Gastroesophageal sphincter (tissue), 4 donors: Measurements from ENCODE around the gene NCOA5. TPM values are rescaled to one million over a fixed set of nuclear protein-coding genes. Genes with fewer than 3 reads are reported as not detected.

Source experiments
- ATAC-seq: fragments of 150-250 bp; one replicate; pipeline ENCODE4 v1.9.1; 2016; ENCODE audit warnings: mild to moderate bottlenecking, moderate library complexity
- H3K27ac ChIP-seq, 4 donors: fragments of 200-600 bp; sonication (generic) in 3 of 4; 1 replicate in 3 of 4; 2 replicates in 1 of 4; pipeline ENCODE4 v1.5.1; 2016 to 2019
- H3K27me3 ChIP-seq: fragments of 200-600 bp; sonication (generic); one replicate; pipeline ENCODE4 v1.5.1; 2019
- H3K36me3 ChIP-seq, 2 donors: fragments of 200-600 bp; sonication (generic); one replicate each; pipeline ENCODE4 v1.5.1; 2019; ENCODE audit warnings: control low read depth in 1 of 2
- H3K4me1 ChIP-seq, 3 donors: fragments of 200-600 bp; sonication (generic); 1 replicate in 2 of 3; 2 replicates in 1 of 3; pipeline ENCODE4 v1.5.1; 2016 to 2019; ENCODE audit warnings: control low read depth in 2 of 3
- H3K4me3 ChIP-seq, 2 donors: fragments of 200-600 bp; sonication (generic); one replicate each; pipeline ENCODE4 v1.5.1; 2019; ENCODE audit warnings: mild to moderate bottlenecking in 1 of 2, moderate library complexity in 1 of 2
- H3K9me3 ChIP-seq, 3 donors: fragments of 200-600 bp; sonication (generic); one replicate each; pipeline ENCODE4 v1.5.1; 2017 to 2019; ENCODE audit warnings: control low read depth in 2 of 3
- CTCF ChIP-seq, 4 experiments: fragments of 200-600 bp in 2 of 4; fragments of 450-650 bp in 2 of 4; sonication (generic) in 1 of 4; IDR thresholded peaks; one replicate each; pipeline ENCODE4 v1.5.1; 2017 to 2019; ENCODE audit warnings: antibody characterized with exemption in 4 of 4, mild to moderate bottlenecking in 2 of 4, moderate library complexity in 2 of 4
- EP300 ChIP-seq: sonication (generic); formaldehyde crosslinking; IDR thresholded peaks from one replicate; pipeline ENCODE4 v1.6.1; 2017; ENCODE audit warnings: antibody characterized with exemption, mild to moderate bottlenecking
- POLR2A ChIP-seq, 2 donors: fragments of 450-650 bp; IDR thresholded peaks; one replicate each; pipeline ENCODE4 v1.6.1; 2017; ENCODE audit warnings: antibody characterized with exemption in 2 of 2, mild to moderate bottlenecking in 2 of 2, moderate library complexity in 1 of 2
- POLR2AphosphoS5 ChIP-seq: sonication (generic); formaldehyde crosslinking; IDR thresholded peaks from one replicate; pipeline ENCODE4 v1.6.1; 2017; ENCODE audit warnings: antibody characterized with exemption
- WGBS, 2 donors: methylation state at CpG; one replicate each; pipeline ENCODE4 v1.1.5; 2018; ENCODE audit warnings: low coverage in 1 of 2; 5-methylcytosine and 5-hydroxymethylcytosine counted together
- total RNA-seq, 4 donors: library from RNA; depleted of rRNA; stranded (reverse); fragments of >200 nt; gene quantifications; one replicate each; pipeline ENCODE4 v1.1.0, GENCODE V29; 2016

The NCOA5 gene
- total RNA-seq, 4 donors from 2014 or later, result 26.3 to 39.8 (median 30.8) TPM

- Histone ChIP-seq H3K9me3 (no peaks in the 10 kb centered on the region), H3K27ac (no peak overlapping the region), H3K36me3 (peaks cover 0 to 24% of the 10 kb centered on the region in 2 donors), H3K4me3 (no peak overlapping the region), H3K4me1 (peaks cover 0 to 21% (median 0%) of the 10 kb centered on the region in 3 donors), H3K27me3 (peaks cover 60% of the 10 kb centered on the region)
- TF ChIP-seq CTCF (IDR thresholded peaks at IDR 0.05) (no peak), POLR2A (IDR thresholded peaks at IDR 0.05) (no peak), EP300 (no peak), POLR2AphosphoS5 (no peak)
- 80% methylated on average over 1 of the region's 5 CpGs; no CpG with 5 or more reads in 1 of the 2 donors for WGBS, 2 donors
- ATAC-seq, result no peak
Observed at GRCh38 chr20:46129955-46130481, 40.3 kb upstream of the NCOA5 start.

GRCh38 chr20:46128310-46129151, 38.8 kb upstream of the NCOA5 start:
- no peak for ATAC-seq
- H3K4me3 ChIP-seq, result no peak overlapping the region
- peaks cover 0 to 21% (median 0%) of the 10 kb centered on the region in 3 donors for H3K4me1 ChIP-seq
- H3K9me3 ChIP-seq, result no peaks in the 10 kb centered on the region
- no peak overlapping the region for H3K27ac ChIP-seq
- peaks cover 45% of the 10 kb centered on the region for H3K27me3 ChIP-seq
- 40 to 55% methylated on average over 1 to 2 of the region's 16 CpGs for WGBS, 2 donors
- TF ChIP-seq CTCF (IDR thresholded peaks at IDR 0.05) (peak in 3 of 4 experiments; percentile 36 to 66 (median 42)), POLR2A (IDR thresholded peaks at IDR 0.05) (no peak), EP300 (no peak)
- H3K36me3 ChIP-seq, result peaks cover 0 to 36% of the 10 kb centered on the region in 2 donors

- H3K27me3 ChIP-seq, result peaks cover 35% of the 10 kb centered on the region
- no peaks in the 10 kb centered on the region for H3K9me3 ChIP-seq
- no peak overlapping the region for H3K27ac ChIP-seq
- WGBS, 2 donors, result 71 to 76% methylated on average over 7 of the region's 11 CpGs
- H3K4me1 ChIP-seq, result peaks cover 0 to 15% (median 0%) of the 10 kb centered on the region in 3 donors
- H3K36me3 ChIP-seq, result peaks cover 0 to 47% of the 10 kb centered on the region in 2 donors
- H3K4me3 ChIP-seq, result no peak overlapping the region
- ATAC-seq, result no peak
- TF ChIP-seq CTCF (IDR thresholded peaks at IDR 0.05) (no peak), POLR2AphosphoS5 (no peak), EP300 (no peak), POLR2A (IDR thresholded peaks at IDR 0.05) (no peak)
Observed at GRCh38 chr20:46127396-46128010, 37.7 kb upstream of the NCOA5 start.

GRCh38 chr20:46126440-46127056, 36.8 kb upstream of the NCOA5 start:
- no peak overlapping the region for H3K4me3 ChIP-seq
- WGBS, 2 donors, result 56 to 66% methylated on average over 3 of the region's 5 CpGs

More at GRCh38 chr20:46126440-46127056, 36.8 kb upstream of the NCOA5 start:
- no peaks in the 10 kb centered on the region for H3K9me3 ChIP-seq
- peaks cover 0 to 18% (median 3%) of the 10 kb centered on the region in 3 donors for H3K4me1 ChIP-seq
- no peak overlapping the region for H3K27ac ChIP-seq
- H3K27me3 ChIP-seq, result peaks cover 26% of the 10 kb centered on the region
- TF ChIP-seq EP300 (no peak), POLR2AphosphoS5 (no peak), POLR2A (IDR thresholded peaks at IDR 0.05) (no peak), CTCF (IDR thresholded peaks at IDR 0.05) (no peak)
- H3K36me3 ChIP-seq, result peaks cover 0 to 53% of the 10 kb centered on the region in 2 donors
- ATAC-seq, result no peak
